Vagina (tissue), 2 donors: ENCODE measurements around the gene TTC32.

ENCODE experiments used
- POLR2A ChIP-seq, 2 donors: fragments of 450-650 bp; IDR thresholded peaks; one replicate each; pipeline ENCODE4 v1.6.1; 2017; ENCODE audit warnings: antibody characterized with exemption in 2 of 2, mild to moderate bottlenecking in 2 of 2, moderate library complexity in 2 of 2
- POLR2AphosphoS5 ChIP-seq, 2 donors: sonication (generic); formaldehyde crosslinking; IDR thresholded peaks; one replicate each; pipeline ENCODE4 v1.9.0; 2017; ENCODE audit warnings: antibody characterized with exemption in 2 of 2, mild to moderate bottlenecking in 2 of 2, low read depth in 1 of 2; ENCODE audit not compliant: insufficient read depth in 1 of 2
- TF ChIP-seq, protein P1 (sequence below), 3 experiments: fragments of 450-650 bp in 2 of 3; fragments of 200-600 bp in 1 of 3; sonication (generic) in 1 of 3; IDR thresholded peaks; one replicate each; pipeline ENCODE4 v1.5.1; 2017 to 2019; ENCODE audit warnings: antibody characterized with exemption in 3 of 3, mild to moderate bottlenecking in 2 of 3, moderate library complexity in 2 of 3

DNA sequence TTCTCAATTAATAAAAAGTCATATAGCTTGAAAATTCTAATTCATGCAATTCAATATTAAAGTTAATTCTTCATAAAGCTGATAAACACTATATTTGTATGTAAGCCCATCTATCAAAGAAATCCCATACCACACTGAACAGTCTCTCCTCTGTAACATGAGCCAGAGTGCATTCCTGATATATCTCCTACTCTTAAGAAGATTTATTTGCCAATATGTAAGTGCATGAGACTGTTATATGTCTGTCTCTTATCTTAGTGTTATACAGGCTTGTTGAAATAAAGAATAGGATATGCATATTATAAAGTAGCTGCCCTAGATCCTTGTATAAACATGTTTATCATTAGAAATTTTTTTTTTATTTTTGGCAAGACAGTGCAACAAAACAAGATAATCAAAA is 40.4 kb upstream of the TTC32 start:
- TF ChIP-seq, protein P1, sequence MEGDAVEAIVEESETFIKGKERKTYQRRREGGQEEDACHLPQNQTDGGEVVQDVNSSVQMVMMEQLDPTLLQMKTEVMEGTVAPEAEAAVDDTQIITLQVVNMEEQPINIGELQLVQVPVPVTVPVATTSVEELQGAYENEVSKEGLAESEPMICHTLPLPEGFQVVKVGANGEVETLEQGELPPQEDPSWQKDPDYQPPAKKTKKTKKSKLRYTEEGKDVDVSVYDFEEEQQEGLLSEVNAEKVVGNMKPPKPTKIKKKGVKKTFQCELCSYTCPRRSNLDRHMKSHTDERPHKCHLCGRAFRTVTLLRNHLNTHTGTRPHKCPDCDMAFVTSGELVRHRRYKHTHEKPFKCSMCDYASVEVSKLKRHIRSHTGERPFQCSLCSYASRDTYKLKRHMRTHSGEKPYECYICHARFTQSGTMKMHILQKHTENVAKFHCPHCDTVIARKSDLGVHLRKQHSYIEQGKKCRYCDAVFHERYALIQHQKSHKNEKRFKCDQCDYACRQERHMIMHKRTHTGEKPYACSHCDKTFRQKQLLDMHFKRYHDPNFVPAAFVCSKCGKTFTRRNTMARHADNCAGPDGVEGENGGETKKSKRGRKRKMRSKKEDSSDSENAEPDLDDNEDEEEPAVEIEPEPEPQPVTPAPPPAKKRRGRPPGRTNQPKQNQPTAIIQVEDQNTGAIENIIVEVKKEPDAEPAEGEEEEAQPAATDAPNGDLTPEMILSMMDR (IDR thresholded peaks at IDR 0.05): no peak
- TF ChIP-seq POLR2AphosphoS5 (IDR thresholded peaks at IDR 0.05; ENCODE audit: insufficient read depth in 1 of 2, low read depth in 1 of 2): no peak
- no peak for TF ChIP-seq POLR2A (IDR thresholded peaks at IDR 0.05)
